Vagina (tissue), 2 donors: Measurements from ENCODE around the gene RIN3.

Source experiments
- CTCF ChIP-seq, 3 experiments: fragments of 450-650 bp in 2 of 3; fragments of 200-600 bp in 1 of 3; sonication (generic) in 1 of 3; IDR thresholded peaks; one replicate each; pipeline ENCODE4 v1.5.1; 2017 to 2019; ENCODE audit warnings: antibody characterized with exemption in 3 of 3, mild to moderate bottlenecking in 2 of 3, moderate library complexity in 2 of 3
- POLR2A ChIP-seq, 2 donors: fragments of 450-650 bp; IDR thresholded peaks; one replicate each; pipeline ENCODE4 v1.6.1; 2017; ENCODE audit warnings: antibody characterized with exemption in 2 of 2, mild to moderate bottlenecking in 2 of 2, moderate library complexity in 2 of 2
- POLR2AphosphoS5 ChIP-seq, 2 donors: sonication (generic); formaldehyde crosslinking; IDR thresholded peaks; one replicate each; pipeline ENCODE4 v1.9.0; 2017; ENCODE audit warnings: antibody characterized with exemption in 2 of 2, mild to moderate bottlenecking in 2 of 2, low read depth in 1 of 2; ENCODE audit not compliant: insufficient read depth in 1 of 2

GRCh38 chr14:92631098-92631497 is 117.5 kb downstream of the RIN3 start:
- no peak for TF ChIP-seq CTCF (IDR thresholded peaks at IDR 0.05)
- TF ChIP-seq POLR2AphosphoS5 (IDR thresholded peaks at IDR 0.05; ENCODE audit: insufficient read depth in 1 of 2, low read depth in 1 of 2): no peak
- TF ChIP-seq POLR2A (IDR thresholded peaks at IDR 0.05): no peak
